Lung (tissue), 12 donors: ENCODE results near the gene PGRMC2. TPM values are rescaled to one million over a fixed set of nuclear protein-coding genes. Genes with fewer than 3 reads are reported as not detected.
A peak's percentile ranks its signal among the peaks of the same experiment; 100 is the strongest.

Experiments used
- ATAC-seq: fragments of 200-7000 bp; cut with Tn5 transposase; one replicate; pipeline ENCODE4 v1.9.1; 2020; ENCODE audit warnings: moderate number of reproducible peaks; ENCODE audit not compliant: insufficient read depth, low FRiP score
- DNase-seq, 3 donors: peaks; one replicate each; pipeline ENCODE4 v3.0.0-alpha.2; 2013 to 2017
- H3K27ac ChIP-seq, 2 donors: one replicate each; pipeline ENCODE4 v1.5.1; 2013; ENCODE audit warnings: mild to moderate bottlenecking in 2 of 2, moderate library complexity in 2 of 2, control low read depth in 1 of 2, inconsistent platforms in 1 of 2, low read depth in 1 of 2, low read length in 1 of 2
- H3K27me3 ChIP-seq, 3 donors: one replicate each; pipeline ENCODE4 v1.5.1; 2013; ENCODE audit warnings: low read length in 2 of 3; ENCODE audit not compliant: control insufficient read depth in 3 of 3, insufficient read depth in 3 of 3
- H3K36me3 ChIP-seq, 4 donors: one replicate each; pipeline ENCODE4 v1.5.1; 2013; ENCODE audit warnings: low read length in 4 of 4, mild to moderate bottlenecking in 1 of 4, moderate library complexity in 1 of 4; ENCODE audit not compliant: control insufficient read depth in 4 of 4, insufficient read depth in 4 of 4
- H3K4me1 ChIP-seq, 5 donors: one replicate each; pipeline ENCODE4 v1.5.1; 2013; ENCODE audit warnings: low read length in 5 of 5, mild to moderate bottlenecking in 2 of 5, moderate library complexity in 1 of 5; ENCODE audit not compliant: control insufficient read depth in 5 of 5, insufficient read depth in 5 of 5
- H3K4me3 ChIP-seq: one replicate; pipeline ENCODE4 v1.5.1; 2013; ENCODE audit warnings: mild to moderate bottlenecking, control low read depth, moderate library complexity
- H3K9ac ChIP-seq, 2 donors: one replicate each; pipeline ENCODE4 v1.5.1; 2013; ENCODE audit warnings: low read length in 2 of 2, control low read depth in 1 of 2; ENCODE audit not compliant: insufficient read depth in 1 of 2
- H3K9me3 ChIP-seq, 4 donors: one replicate each; pipeline ENCODE4 v1.5.1; 2013; ENCODE audit warnings: low read length in 3 of 4, mild to moderate bottlenecking in 1 of 4, moderate library complexity in 1 of 4; ENCODE audit not compliant: control insufficient read depth in 4 of 4, insufficient read depth in 3 of 4
- WGBS, 2 donors: extraction: QIAGEN DNeasy Blood & Tissue Kit; methylation state at CpG; one replicate each; pipeline ENCODE4 v1.1.7; 2013; 5-methylcytosine and 5-hydroxymethylcytosine counted together
- polyA plus RNA-seq, 2 donors: library from polyadenylated mRNA; stranded (reverse); fragments of 200-250 nt; gene quantifications; one replicate each; pipeline ENCODE4 v1.2.1, GENCODE V29; 2013
- total RNA-seq, 2 donors: library from RNA; depleted of rRNA in 1 of 2; stranded (reverse); fragments of >200 nt in 1 of 2; gene quantifications; one replicate each; pipeline ENCODE4 v1.2.1, GENCODE V29; 2014 to 2021
- TF ChIP-seq, protein P1 (sequence below): IDR thresholded peaks from 2 replicates; pipeline ENCODE4 v1.5.1; 2012; ENCODE audit warnings: mild to moderate bottlenecking; ENCODE audit errors: control extremely low read depth, extremely low read depth
- donor health status: control.
- donor health status: control.
- donor health status: Bipolar disorder and iron deficiency.
- donor health status: healthy.
- donor health status: DM: yes; HTN: yes; CAD: no.

The PGRMC2 gene
- total and polyA plus RNA-seq, 4 donors = 25.8 to 71.6 (median 35.3) TPM

DNA sequence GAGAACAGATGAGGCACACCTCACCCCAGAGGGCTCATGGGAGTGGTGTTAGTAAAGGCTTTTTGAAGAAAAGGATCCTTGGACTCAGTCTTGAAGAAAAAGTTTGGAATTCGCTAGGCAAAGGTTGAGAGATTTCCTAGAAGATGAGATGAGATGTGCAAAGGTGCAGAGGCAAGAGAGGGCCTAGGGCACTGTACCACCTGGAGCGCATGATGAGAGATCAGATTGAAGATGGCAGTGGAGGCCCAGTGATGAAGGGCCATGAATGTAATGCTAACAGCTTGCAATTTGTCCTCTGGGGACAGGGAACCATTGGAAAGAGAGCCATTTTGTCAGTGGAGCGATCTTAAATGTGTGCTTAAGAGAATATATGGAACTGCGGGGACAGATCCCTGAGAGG lies 45.0 kb downstream of the PGRMC2 start:
- Histone ChIP-seq H3K9me3 (peaks cover 0 to 2% (median 0%) of the 10 kb centered on the region in 4 donors), H3K36me3 (no peaks in the 10 kb centered on the region), H3K9ac (no peak overlapping the region), H3K4me1 (no peaks in the 10 kb centered on the region), H3K27me3 (no peaks in the 10 kb centered on the region), H3K4me3 (no peak overlapping the region), H3K27ac (no peak overlapping the region)
- no peak for DNase-seq
- no peak for ATAC-seq
- 96 to 98% methylated on average over 4 of the region's 4 CpGs for WGBS, 2 donors
- TF ChIP-seq, protein P1, sequence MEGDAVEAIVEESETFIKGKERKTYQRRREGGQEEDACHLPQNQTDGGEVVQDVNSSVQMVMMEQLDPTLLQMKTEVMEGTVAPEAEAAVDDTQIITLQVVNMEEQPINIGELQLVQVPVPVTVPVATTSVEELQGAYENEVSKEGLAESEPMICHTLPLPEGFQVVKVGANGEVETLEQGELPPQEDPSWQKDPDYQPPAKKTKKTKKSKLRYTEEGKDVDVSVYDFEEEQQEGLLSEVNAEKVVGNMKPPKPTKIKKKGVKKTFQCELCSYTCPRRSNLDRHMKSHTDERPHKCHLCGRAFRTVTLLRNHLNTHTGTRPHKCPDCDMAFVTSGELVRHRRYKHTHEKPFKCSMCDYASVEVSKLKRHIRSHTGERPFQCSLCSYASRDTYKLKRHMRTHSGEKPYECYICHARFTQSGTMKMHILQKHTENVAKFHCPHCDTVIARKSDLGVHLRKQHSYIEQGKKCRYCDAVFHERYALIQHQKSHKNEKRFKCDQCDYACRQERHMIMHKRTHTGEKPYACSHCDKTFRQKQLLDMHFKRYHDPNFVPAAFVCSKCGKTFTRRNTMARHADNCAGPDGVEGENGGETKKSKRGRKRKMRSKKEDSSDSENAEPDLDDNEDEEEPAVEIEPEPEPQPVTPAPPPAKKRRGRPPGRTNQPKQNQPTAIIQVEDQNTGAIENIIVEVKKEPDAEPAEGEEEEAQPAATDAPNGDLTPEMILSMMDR = no peak

DNA sequence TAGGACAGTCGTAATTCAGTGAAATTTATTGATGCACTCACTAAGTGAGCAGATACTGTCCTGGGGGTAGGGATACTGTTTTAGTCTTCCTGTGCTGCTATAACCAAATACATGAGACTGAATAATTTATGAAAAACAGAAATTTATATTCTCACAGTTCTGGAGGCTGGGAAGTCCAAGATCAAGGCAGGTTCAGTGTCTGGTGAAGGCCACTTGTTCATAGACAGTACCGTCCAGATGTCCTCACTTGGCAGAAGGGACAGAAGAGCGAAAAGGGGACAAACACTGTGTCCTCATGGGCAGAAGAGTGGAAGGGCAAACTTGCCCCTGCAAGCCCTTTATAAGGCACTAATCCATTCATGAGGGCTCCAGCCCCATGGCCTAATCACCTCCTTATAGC lies 45.6 kb downstream of the PGRMC2 start:
- ATAC-seq (no peak), DNase-seq (no peak)
- Histone ChIP-seq H3K27ac (no peak overlapping the region), H3K36me3 (no peaks in the 10 kb centered on the region), H3K9ac (no peak overlapping the region), H3K9me3 (peaks cover 0 to 2% (median 0%) of the 10 kb centered on the region in 4 donors), H3K27me3 (no peaks in the 10 kb centered on the region), H3K4me3 (no peak overlapping the region), H3K4me1 (no peaks in the 10 kb centered on the region)
- 91 to 94% methylated on average over 3 of the region's 3 CpGs for WGBS, 2 donors
- TF ChIP-seq, protein P1 = no peak

DNA sequence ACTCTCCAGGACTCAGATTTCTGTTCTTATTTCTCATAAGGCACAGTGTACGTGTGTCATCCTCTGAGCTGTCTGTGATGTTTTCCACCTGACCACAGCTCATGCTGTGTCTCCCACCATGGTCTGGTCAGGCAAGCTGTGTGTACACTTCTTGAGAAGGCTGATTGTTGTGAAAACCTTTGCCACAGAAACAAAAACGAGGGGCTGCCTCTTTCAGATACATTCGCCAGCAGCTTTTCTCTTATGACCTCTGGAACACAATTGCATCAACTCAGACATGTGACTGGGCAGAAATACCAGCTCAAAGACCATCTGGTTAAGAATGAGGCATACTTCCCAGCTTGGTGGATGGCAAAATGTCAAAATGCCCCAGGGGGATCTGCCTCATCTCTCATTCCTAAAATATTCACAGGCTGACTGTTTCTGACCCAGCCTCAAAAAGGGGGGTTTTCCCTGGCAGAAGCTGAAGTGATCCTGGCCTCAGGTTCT lies 46.1 kb downstream of the PGRMC2 start:
- Histone ChIP-seq H3K9me3 (peaks cover 0 to 2% (median 0%) of the 10 kb centered on the region in 4 donors), H3K36me3 (no peaks in the 10 kb centered on the region), H3K4me3 (no peak overlapping the region), H3K27ac (no peak overlapping the region), H3K27me3 (no peaks in the 10 kb centered on the region), H3K9ac (no peak overlapping the region), H3K4me1 (no peaks in the 10 kb centered on the region)
- DNase-seq = peak; percentile 17 to 46 (median 25)
- TF ChIP-seq, protein P1 = no peak
- ATAC-seq = peak; percentile 34
- WGBS, 2 donors = 73 to 82% methylated on average over 3 of the region's 3 CpGs

DNA sequence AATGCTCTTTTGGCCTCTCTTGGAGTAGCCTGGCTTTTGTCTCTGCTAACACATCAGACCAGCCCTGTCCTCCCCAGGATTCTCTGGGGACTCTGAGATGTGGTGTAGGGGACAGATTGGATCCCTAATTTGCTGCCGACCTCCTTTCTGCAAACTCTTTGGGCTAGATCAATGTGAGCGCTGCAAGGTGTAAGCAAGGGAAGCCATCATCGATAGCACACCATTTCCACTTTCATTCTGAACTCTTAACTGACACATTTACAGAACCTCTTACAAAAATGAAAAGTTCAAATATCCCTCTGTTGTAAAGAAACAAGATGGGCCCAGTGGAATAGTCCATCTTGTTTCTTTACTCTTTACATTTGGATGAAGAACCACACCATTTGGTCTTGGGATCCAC lies 46.6 kb downstream of the PGRMC2 start:
- no peaks in the 10 kb centered on the region for H3K27me3 ChIP-seq
- TF ChIP-seq, protein P1 = no peak
- no peak overlapping the region for H3K27ac ChIP-seq
- no peak overlapping the region for H3K4me3 ChIP-seq
- DNase-seq (no peak), ATAC-seq (no peak)
- H3K9me3 ChIP-seq = peaks cover 0 to 2% (median 0%) of the 10 kb centered on the region in 4 donors
- H3K4me1 ChIP-seq = no peaks in the 10 kb centered on the region
- no peaks in the 10 kb centered on the region for H3K36me3 ChIP-seq
- WGBS, 2 donors = 93 to 94% methylated on average over 3 of the region's 3 CpGs
- H3K9ac ChIP-seq = no peak overlapping the region
